ENCODE measurements around the gene NADK2. TPM values are rescaled to one million over a fixed set of nuclear protein-coding genes. Genes with fewer than 3 reads are reported as not detected.
A peak's percentile ranks its signal among the peaks of the same experiment; 100 is the strongest.
"Not testable (repeated sequence)": the region's sequence is repeated elsewhere in the genome, so short reads cannot be mapped to it uniquely, and the experiment has no call there.

Gene NADK2
- 10 to 100 TPM; 23.4 to 30.1 TPM for total RNA-seq

GRCh38 chr5:36241631-36242533, at the start of gene NADK2:
TSS of gene NADK2 (minus strand) at chr5:36241925. CDS start at chr5:36241798, 127 bp downstream.
- intact Hi-C loops (cut with DNase I): no loop called here

DNA sequence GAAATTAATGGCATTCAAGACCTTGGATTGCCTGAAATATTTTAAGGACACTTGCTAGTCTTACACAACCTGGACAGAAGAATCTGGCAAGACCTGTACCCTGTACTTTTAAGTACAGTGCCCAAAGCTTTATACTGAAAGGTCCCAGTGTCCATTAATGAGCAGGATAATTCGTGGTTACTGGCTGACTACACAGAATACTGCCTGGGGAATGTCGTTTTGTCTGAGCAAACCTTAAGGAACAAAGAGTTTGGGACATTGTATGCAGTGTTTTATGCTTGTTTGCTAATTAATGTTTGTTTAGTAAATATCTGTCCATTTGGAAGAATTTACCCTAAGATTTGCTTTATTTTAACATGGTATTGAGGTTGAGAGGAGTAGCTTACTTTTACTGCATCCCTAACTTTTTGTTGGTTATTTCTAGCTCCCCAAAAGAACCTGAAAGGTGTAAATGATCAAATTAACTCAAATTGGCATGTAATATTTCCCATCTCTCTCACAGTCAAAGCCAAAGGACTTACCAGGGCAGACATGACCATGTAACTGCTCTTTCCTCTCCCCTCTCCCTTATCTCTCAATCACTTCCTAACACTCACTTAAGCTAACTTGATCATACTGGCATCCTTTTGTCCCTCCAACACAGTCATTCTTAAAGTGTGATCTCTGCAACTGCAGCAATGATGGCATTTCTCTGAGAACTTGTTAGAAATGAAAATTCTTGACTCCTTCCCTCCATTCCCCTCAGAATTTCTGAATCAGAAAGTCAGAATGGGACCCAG, 44.3 kb upstream of the NADK2 start:
- intact Hi-C loops (cut with DNase I): no loop called here
- H3K9me3 ChIP-seq: no peaks in the 10 kb centered on the region
- ATAC-seq (no peak), DNase-seq (no peak)
- H3K4me3 ChIP-seq: no peak overlapping the region
- H3K4me1 ChIP-seq: no peaks in the 10 kb centered on the region
- no peaks in the 10 kb centered on the region for H3K27me3 ChIP-seq
- H3K36me3 ChIP-seq (replicated peaks in 1 of 2; ENCODE audit: insufficient read depth in 1 of 2, low read depth in 2 of 2): no peaks in the 10 kb centered on the region
- TF ChIP-seq, protein P1, sequence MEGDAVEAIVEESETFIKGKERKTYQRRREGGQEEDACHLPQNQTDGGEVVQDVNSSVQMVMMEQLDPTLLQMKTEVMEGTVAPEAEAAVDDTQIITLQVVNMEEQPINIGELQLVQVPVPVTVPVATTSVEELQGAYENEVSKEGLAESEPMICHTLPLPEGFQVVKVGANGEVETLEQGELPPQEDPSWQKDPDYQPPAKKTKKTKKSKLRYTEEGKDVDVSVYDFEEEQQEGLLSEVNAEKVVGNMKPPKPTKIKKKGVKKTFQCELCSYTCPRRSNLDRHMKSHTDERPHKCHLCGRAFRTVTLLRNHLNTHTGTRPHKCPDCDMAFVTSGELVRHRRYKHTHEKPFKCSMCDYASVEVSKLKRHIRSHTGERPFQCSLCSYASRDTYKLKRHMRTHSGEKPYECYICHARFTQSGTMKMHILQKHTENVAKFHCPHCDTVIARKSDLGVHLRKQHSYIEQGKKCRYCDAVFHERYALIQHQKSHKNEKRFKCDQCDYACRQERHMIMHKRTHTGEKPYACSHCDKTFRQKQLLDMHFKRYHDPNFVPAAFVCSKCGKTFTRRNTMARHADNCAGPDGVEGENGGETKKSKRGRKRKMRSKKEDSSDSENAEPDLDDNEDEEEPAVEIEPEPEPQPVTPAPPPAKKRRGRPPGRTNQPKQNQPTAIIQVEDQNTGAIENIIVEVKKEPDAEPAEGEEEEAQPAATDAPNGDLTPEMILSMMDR (IDR thresholded peaks at IDR 0.05): no peak
- TF ChIP-seq POLR2A (IDR thresholded peaks at IDR 0.05): no peak
- 23 to 33% methylated on average over 2 of the region's 2 CpGs for WGBS, 2 donors
- H3K27ac ChIP-seq: no peak overlapping the region

More at GRCh38 chr5:36241631-36242533, at the start of gene NADK2:
- no peaks in the 10 kb centered on the region for H3K9me3 ChIP-seq
- H3K4me3 ChIP-seq: peak within 1 kb of the TSS; percentile 80 to 87
- H3K27ac ChIP-seq: peak within 1 kb of the TSS; percentile 97 to 99 (median 99)
- peaks cover 47% of the 10 kb centered on the region for H3K4me1 ChIP-seq
- peak; percentile 87 for ATAC-seq
- DNase-seq: peak; percentile 95 to 96 (median 96)
- TF ChIP-seq POLR2A (IDR thresholded peaks at IDR 0.05): peak; percentile 81 to 86 (median 86)
- TF ChIP-seq, protein P1 (IDR thresholded peaks at IDR 0.05): peak in 6 of 7 experiments; percentile 50 to 89 (median 86)
- H3K27me3 ChIP-seq: no peaks in the 10 kb centered on the region
- no peaks in the 10 kb centered on the region for H3K36me3 ChIP-seq (replicated peaks in 1 of 2; ENCODE audit: insufficient read depth in 1 of 2, low read depth in 2 of 2)
- 0 to 1% methylated on average over 27 to 100 of the region's 100 CpGs for WGBS, 2 donors

DNA sequence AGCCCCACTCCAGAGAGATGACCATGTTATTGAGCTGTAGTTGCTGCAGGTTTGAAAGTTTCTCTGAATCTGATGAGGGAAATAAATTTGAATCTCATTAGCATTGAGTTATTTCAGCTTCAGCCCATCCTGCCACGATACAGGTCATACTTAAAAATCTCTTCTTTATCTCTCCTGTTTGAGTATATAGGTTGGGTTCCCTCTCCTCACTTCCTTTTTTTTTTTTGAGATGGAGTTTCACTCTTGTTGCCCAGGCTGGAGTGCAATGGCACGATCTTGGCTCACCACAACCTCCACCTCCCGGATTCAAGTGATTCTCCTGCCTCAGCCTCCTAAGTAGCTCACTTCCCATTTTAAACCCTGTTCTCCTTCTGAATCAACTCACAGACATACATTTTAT, 42.0 kb upstream of the NADK2 start:
- ATAC-seq; H3K27me3 ChIP-seq; H3K9me3 ChIP-seq; H3K4me3 ChIP-seq; H3K4me1 ChIP-seq; H3K36me3 ChIP-seq (replicated peaks in 1 of 2; ENCODE audit: insufficient read depth in 1 of 2, low read depth in 2 of 2); H3K27ac ChIP-seq; intact Hi-C loops (cut with DNase I); DNase-seq: not testable (repeated sequence)
- WGBS, 2 donors: 82 to 98% methylated on average over 3 of the region's 3 CpGs

DNA sequence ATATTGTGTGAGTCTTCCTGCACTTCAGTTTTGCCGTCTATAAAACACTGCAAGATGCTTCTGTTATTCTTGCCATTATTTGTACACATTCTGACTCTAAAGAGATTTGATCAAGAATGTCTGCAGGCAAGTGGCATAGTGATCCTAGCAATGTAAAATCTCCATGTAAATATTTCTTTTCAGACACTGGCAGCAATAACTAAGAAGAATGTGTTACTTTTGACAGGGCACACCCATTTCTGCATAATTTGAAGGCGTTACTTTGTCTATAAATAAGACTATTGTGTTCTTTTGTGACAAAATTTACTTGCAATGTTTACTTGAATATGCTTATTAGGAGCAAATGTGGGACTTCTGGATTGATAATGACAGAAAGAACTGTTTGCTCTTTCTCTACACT, 39.9 kb upstream of the NADK2 start:
- Histone ChIP-seq H3K36me3 (replicated peaks in 1 of 2; ENCODE audit: insufficient read depth in 1 of 2, low read depth in 2 of 2) (no peaks in the 10 kb centered on the region), H3K9me3 (no peaks in the 10 kb centered on the region), H3K27me3 (no peaks in the 10 kb centered on the region), H3K27ac (no peak overlapping the region), H3K4me3 (no peak overlapping the region), H3K4me1 (no peaks in the 10 kb centered on the region)
- DNase-seq: no peak
- 89 to 92% methylated on average over 2 of the region's 2 CpGs for WGBS, 2 donors
- intact Hi-C loops (cut with DNase I): no loop called here
- no peak for ATAC-seq
- TF ChIP-seq, protein P1 (IDR thresholded peaks at IDR 0.05): no peak
- TF ChIP-seq POLR2A (IDR thresholded peaks at IDR 0.05): no peak

DNA sequence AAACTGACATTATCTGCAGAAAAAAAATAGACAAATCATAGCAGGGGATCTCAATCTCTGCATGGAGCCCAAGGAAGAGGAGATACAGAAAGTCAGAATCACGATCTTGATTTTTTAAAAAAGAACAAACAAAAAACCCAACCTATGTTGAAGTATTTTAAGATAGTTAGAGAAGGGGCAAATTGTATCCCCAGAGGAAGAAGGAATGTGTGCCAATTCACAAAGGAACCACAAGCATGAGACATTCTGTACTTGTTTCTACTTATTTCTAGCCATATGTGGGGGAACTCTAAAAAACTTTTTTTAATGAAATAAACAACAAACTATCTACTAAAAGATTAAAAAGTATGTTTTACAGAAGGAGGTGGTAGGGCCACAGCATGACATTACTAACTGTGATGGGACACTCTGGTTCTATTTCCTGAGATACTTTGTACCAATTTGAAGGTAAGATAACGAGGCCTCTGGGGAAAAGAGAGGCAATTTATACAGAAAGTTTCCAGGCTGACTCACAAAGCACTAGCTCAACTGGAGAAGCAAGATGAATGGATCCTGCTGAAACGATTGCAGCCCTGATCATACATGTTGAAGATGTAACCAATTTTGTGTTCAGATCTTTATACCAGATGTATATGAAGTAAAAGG, 37.5 kb upstream of the NADK2 start:
- Histone ChIP-seq H3K27me3 (no peaks in the 10 kb centered on the region), H3K4me3 (no peak overlapping the region), H3K27ac (no peak overlapping the region), H3K36me3 (replicated peaks in 1 of 2; ENCODE audit: insufficient read depth in 1 of 2, low read depth in 2 of 2) (no peaks in the 10 kb centered on the region), H3K4me1 (no peaks in the 10 kb centered on the region), H3K9me3 (no peaks in the 10 kb centered on the region)
- WGBS, 2 donors: 54 to 66% methylated on average over 3 of the region's 3 CpGs
- ATAC-seq (no peak), DNase-seq (no peak)
- intact Hi-C loops (cut with DNase I): no loop called here
- TF ChIP-seq, protein P1 (IDR thresholded peaks at IDR 0.05): no peak
- no peak for TF ChIP-seq POLR2A (IDR thresholded peaks at IDR 0.05)
